Activated naive CD4-positive, alpha-beta T cell treated with anti-CD3 and anti-CD28 coated beads, Interleukin-2, amount 50 U/mL, for 72 hours (primary cell): ENCODE measurements around the gene SLC35F4. TPM values are rescaled to one million over a fixed set of nuclear protein-coding genes. Genes with fewer than 3 reads are reported as not detected.

Experiments
- ATAC-seq, 2 donors: fragments of 150-1000 bp; cut with Tn5 transposase; 2 replicates each; pipeline ENCODE4 v1.10.0; 2021; ENCODE audit warnings: mild to moderate bottlenecking in 2 of 2, moderate library complexity in 2 of 2
- DNase-seq, 2 donors: peaks; one replicate each; pipeline ENCODE4 v3.0.0; 2021 to 2022; ENCODE audit warnings: low spot score in 2 of 2
- H3K27ac Mint-ChIP-seq, 2 donors: one replicate each; pipeline ENCODE4 v1.8.0; 2022; ENCODE audit warnings: mild to moderate bottlenecking in 2 of 2, mixed read lengths in 2 of 2
- H3K36me3 Mint-ChIP-seq, 2 donors: one replicate each; pipeline ENCODE4 v1.8.0; 2022; ENCODE audit warnings: mixed read lengths in 2 of 2
- H3K9me3 Mint-ChIP-seq, 2 donors: one replicate each; pipeline ENCODE4 v1.8.0; 2022; ENCODE audit warnings: mixed read lengths in 2 of 2
- total RNA-seq, 2 donors: library from RNA; stranded (reverse); gene quantifications; one replicate each; pipeline ENCODE4 v1.2.3, GENCODE V29; 2022

The SLC35F4 gene
- total RNA-seq, 2 donors from 2014 or later = not detected

DNA sequence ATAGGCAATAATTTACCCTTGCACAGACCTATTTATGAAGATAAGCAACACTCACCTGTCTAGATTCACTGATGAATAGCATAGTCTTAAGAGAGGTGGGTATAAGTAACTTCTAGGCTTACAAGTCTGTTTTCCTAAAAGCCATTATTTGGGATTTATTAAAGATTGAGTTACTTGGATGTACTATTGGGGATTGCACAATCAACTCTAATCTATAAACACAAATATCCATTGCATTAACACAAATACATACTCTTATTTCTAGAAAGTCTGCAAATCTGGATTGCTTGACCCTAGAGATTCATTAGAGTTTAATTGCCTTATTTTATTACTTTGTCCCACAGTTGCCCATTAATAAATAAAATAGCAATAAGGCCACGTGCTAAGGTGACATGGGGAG is 224.1 kb downstream of the SLC35F4 start:
- DNase-seq (no peak), ATAC-seq (no peak)
- Mint-ChIP-seq H3K27ac (no peak overlapping the region), H3K9me3 (peaks cover 6 to 7% of the 10 kb centered on the region in 2 donors), H3K36me3 (peaks cover 0 to 5% of the 10 kb centered on the region in 2 donors)

DNA sequence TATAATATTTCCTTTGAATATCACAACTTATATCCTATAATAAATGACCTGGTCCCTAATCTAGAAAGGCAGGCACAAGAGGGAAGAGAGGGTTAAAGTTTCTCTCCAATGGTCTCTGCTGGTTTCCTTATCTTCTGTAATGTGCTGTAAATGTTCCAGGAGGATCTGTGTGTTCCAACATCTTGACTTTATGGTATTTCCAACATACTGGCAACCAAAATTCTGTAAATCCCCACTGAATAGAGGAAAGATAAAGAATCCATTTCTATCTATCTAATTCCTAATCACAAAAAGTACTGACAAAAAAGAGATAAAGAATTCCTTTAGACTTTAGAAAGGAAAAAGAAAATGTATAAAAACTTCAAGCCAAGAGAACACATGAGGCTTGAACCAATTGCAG is 225.9 kb downstream of the SLC35F4 start:
- no peaks in the 10 kb centered on the region for H3K9me3 Mint-ChIP-seq
- no peak overlapping the region for H3K27ac Mint-ChIP-seq
- no peak for ATAC-seq
- H3K36me3 Mint-ChIP-seq = no peaks in the 10 kb centered on the region
- no peak for DNase-seq

DNA sequence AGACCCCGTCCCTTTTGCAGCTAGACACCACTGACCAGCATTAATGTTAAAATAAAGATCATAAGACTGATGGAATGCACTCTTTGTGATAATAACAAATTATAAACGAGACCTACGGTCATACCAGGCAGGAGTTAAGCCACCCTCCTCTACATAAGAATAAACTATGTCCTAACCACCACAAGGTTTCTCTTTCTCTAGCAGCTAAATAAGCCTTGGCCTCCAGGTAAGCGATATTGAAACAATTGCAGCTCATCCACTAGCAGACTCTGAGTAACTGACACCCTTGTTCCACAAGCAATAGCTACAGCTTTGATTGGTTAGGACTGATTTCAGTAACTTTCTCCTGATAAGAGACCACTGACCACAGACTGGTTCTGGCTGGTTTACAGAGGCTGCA is 228.0 kb downstream of the SLC35F4 start:
- Mint-ChIP-seq H3K36me3 (no peaks in the 10 kb centered on the region), H3K9me3 (peaks cover 6 to 7% of the 10 kb centered on the region in 2 donors), H3K27ac (no peak overlapping the region)
- ATAC-seq (no peak), DNase-seq (no peak)

DNA sequence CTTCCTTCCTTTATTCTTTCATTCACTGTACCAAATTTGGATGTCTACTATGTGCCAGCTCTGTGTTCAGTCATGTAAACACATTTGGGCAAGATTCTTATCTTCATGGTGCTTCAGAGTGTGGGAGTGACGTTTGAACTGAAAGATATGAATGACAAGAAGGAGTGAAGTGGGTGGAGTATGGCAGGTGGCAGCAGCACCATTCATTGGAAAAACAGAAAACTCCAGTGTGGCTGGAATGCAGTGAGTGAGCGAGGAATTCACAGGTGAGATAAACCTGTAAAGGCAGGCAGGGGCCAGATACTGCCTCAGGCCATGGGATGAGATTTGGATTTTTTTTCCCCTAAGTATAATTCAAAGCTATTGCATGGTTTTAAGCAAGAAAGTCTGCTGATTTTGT is 231.6 kb downstream of the SLC35F4 start:
- Mint-ChIP-seq H3K27ac (no peak overlapping the region), H3K36me3 (no peaks in the 10 kb centered on the region), H3K9me3 (peaks cover 6 to 7% of the 10 kb centered on the region in 2 donors)
- DNase-seq = no peak
- no peak for ATAC-seq

DNA sequence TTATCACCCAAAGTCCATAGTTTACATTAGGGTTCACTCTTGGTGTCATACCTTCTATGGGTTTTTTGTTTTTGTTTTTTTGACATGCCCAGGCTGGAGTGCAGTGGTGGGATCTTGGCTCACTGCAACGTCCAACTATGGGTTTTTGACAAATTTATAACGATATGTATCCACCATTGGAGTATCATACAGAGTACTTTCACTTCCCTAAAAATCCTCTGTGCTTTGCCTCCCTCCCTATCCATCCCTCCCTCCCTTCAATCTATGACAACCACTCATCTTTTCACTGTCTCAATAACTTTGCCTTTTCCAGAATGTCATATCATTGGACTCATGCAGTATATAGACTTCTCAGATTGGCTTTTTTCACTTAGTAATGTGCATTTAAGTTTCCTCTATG is 233.2 kb downstream of the SLC35F4 start:
- H3K27ac Mint-ChIP-seq = no peak overlapping the region
- no peak for DNase-seq
- no peak for ATAC-seq
- H3K9me3 Mint-ChIP-seq = peaks cover 6 to 7% of the 10 kb centered on the region in 2 donors
- H3K36me3 Mint-ChIP-seq = no peaks in the 10 kb centered on the region

DNA sequence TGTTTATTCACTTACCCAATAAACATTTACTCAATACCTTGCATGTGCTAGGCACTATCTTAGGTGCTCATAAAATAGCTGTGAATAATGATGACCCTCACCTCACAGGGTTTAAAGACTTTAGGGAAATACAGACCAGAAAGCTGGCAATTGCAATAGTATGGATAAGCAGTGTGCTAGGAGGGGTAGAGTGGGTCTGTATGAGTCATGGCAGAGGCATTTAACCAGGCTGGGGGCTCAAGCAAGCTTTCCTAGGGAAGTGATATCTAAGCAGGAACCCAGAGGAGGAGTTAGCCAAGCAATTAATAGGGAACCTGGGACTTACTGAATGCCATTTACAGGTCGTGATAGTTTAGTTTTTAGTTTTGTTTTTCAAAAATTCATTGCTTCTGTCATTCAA is 248.4 kb downstream of the SLC35F4 start:
- Mint-ChIP-seq H3K27ac (no peak overlapping the region), H3K9me3 (peaks cover 5 to 9% of the 10 kb centered on the region in 2 donors), H3K36me3 (peaks cover 0 to 11% of the 10 kb centered on the region in 2 donors)
- ATAC-seq (no peak), DNase-seq (no peak)

DNA sequence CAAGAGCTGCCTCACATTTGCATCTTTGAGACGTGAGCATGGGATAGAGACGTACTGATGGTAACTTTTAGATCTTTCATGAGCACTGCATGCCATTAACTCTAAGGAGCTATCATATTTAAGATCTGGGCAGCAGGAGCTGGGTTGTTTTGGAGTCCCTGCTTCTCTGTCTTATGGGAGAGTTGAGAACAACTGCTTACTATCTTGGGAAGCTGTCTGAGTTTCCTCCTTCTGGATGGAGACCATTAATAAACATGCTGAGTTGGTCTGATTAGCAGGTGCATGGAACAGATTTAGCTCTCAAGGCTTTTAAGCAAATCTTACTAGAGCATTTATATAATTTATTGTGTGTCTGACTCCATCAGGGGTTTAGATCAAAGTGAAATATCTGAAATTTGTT is 252.9 kb downstream of the SLC35F4 start:
- Mint-ChIP-seq H3K27ac (no peak overlapping the region), H3K36me3 (peaks cover 0 to under 1% of the 10 kb centered on the region in 2 donors), H3K9me3 (peaks cover 6 to 24% of the 10 kb centered on the region in 2 donors)
- DNase-seq = no peak
- no peak for ATAC-seq

DNA sequence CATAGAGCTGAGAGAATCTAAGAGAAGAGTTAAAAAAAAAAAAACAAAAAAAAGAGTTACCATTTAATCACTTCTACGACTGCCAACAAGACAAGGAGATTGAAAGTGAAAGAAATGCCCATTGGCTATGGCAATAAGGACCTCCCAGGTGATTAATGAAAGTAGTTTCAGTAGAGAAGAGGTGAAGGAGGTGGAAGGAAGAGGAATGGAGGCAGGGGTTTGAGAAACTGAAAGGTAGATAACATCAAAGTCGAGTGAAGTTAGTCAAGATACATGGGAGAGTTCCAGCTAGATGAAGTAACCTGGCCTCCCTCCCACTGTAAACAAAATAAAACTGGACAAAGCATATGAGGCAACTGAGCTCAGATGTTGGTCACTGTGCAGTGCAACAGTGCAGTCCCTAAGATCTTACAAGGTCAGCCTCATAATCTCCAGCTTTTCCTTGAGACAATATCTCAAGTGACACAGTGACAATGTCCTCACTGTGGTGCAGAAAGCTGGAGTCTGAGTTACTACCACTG is 254.3 kb downstream of the SLC35F4 start:
- ATAC-seq = no peak
- Mint-ChIP-seq H3K27ac (no peak overlapping the region), H3K9me3 (peaks cover 10 to 28% of the 10 kb centered on the region in 2 donors), H3K36me3 (peaks cover 0 to 8% of the 10 kb centered on the region in 2 donors)
- no peak for DNase-seq

DNA sequence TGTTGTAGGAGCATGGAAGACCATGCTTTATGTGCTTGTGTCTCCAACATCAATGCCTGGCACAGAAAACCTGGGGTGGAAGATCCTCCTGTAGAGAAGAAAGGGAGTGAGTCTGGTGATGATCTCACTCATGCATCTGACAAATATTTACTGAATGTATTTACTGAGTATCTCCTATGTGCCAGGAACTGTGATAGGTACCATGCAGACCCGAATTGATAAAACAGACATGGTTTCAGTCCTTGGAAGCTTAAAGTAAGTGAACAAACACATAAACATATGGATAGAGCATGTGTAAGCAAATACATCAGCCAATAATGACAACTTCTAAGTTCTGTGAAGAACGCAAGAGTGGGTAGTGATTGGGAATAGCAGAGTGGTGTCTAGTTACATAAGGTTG is 255.3 kb downstream of the SLC35F4 start:
- Mint-ChIP-seq H3K9me3 (peaks cover 10 to 26% of the 10 kb centered on the region in 2 donors), H3K36me3 (peaks cover 0 to 8% of the 10 kb centered on the region in 2 donors), H3K27ac (no peak overlapping the region)
- no peak for ATAC-seq
- no peak for DNase-seq

DNA sequence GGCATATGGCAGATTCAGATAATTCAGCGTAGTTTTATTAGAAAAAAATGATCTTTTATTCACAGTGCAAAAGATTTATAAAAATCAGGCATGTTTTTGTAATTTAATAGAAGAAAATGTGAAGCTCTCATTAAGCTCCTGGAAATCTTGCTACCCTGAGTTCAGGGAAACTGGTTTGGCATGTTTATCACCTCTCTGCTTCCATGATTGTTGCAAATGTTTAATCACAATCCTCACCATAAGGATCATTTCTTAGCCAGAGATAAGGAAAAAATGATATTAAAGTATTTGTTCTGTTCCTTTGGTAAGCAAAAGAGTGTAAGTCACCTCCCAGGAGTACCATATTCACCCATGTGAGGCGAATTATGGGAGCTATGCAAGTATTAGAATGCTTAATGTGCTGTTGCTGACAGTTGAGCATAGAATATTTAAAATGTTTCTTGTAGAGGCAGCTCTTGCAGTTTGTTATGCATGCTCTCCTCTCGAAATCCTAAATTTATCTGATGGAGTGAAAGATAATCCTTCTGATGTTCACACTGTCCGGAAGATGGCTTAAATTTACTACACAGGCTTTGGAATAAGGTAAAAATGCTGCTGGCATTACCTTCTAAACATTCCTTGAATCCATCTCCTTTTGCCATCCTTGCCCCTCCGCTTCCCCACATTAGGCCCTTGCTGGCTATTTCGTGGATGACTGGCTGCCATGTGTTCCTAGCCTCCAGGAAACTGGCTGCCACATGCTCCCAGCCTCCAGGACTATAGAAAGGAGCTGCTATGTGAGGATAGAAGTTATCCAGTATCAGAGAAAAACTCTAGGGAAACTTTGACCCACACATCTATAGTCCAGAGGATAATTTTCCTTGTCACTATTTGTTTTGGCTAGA is 256.5 kb downstream of the SLC35F4 start:
- ATAC-seq (no peak), DNase-seq (no peak)
- peaks cover 10 to 27% of the 10 kb centered on the region in 2 donors for H3K9me3 Mint-ChIP-seq
- H3K36me3 Mint-ChIP-seq = peaks cover 0 to 8% of the 10 kb centered on the region in 2 donors
- H3K27ac Mint-ChIP-seq = no peak overlapping the region

DNA sequence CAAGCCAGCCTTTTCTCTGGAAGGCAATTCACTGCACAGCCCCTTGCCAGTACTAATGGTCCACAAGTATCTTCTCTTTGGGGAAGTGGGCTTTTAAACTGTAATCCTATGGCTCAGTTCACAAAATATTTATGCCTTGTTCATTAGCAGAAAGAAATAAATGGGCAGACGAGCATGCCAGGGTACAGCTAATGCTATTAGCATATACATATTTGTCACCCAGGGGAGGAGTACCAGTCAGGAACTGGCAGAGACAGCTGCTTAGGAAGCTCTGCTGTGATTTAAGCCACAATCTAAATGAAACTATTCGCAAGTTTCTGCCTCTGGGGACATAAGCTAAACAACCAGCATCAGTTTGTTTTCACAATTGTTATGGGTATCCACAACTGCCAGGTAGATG is 258.8 kb downstream of the SLC35F4 start:
- DNase-seq (no peak), ATAC-seq (no peak)
- peaks cover 0 to 8% of the 10 kb centered on the region in 2 donors for H3K36me3 Mint-ChIP-seq
- peaks cover 10 to 31% of the 10 kb centered on the region in 2 donors for H3K9me3 Mint-ChIP-seq
- H3K27ac Mint-ChIP-seq = no peak overlapping the region

DNA sequence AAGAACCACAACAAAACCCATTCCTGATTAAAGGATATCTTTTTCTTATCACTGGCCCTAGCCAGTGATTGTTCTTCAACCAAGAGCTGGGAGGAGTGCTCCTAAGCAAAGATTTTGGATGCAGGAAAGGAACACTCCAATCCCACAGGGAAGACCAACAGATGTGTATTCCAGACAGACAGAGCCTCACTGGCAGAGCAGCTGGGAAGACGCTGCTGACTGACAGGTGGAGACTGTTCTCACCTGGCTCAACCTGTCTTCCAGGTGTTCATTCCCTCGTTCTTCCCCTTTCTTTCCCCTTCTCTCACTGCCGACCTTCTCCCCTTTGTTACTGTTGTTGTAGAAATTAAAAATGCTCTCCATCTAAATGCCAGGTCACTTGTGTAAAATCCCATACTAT is 282.5 kb downstream of the SLC35F4 start:
- Mint-ChIP-seq H3K27ac (no peak overlapping the region), H3K36me3 (peaks cover 0 to 13% of the 10 kb centered on the region in 2 donors), H3K9me3 (peaks cover 8 to 16% of the 10 kb centered on the region in 2 donors)
- DNase-seq (no peak), ATAC-seq (no peak)

DNA sequence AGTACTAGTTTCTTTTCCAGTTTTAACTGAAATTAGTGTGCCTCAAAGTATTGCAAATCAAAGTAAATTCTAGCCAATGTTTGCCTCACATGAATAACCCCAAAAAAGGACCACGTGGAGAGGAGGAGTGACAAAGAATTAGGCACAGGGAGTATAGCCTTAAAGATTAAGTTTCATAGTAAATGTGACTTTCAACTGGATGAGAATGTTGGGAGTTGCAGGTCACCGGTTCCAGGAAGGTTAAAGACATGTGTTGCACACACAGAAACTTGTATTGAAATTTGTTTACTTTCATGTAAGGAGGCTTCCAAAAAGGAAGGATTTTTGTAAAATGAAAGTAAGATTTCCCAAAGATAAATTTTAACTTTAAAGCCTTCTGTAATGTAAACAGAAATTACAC is 283.1 kb downstream of the SLC35F4 start:
- peaks cover 8 to 16% of the 10 kb centered on the region in 2 donors for H3K9me3 Mint-ChIP-seq
- ATAC-seq = no peak
- peaks cover 0 to 13% of the 10 kb centered on the region in 2 donors for H3K36me3 Mint-ChIP-seq
- no peak for DNase-seq
- H3K27ac Mint-ChIP-seq = no peak overlapping the region

DNA sequence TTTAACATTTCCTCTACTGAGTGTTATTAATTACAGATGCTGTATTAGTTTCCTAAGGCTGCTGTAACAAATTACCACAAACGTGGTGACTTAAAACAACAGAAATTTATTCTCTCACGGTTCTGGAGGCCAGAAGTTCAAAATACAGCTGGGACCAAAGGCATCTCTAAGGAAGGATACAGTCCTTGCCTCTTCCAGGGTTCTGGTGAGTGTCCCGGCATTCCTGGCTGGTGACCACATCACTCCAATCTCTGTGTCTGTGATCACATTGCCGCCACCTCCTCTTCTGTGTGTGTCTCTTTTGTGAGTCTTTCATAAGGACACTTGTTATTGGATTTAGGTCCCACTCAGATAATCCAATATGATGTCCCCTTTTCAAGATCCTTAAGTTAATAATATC is 287.1 kb downstream of the SLC35F4 start:
- DNase-seq = no peak
- no peak for ATAC-seq
- Mint-ChIP-seq H3K27ac (no peak overlapping the region), H3K9me3 (peaks cover 0 to 4% of the 10 kb centered on the region in 2 donors), H3K36me3 (peaks cover 0 to 12% of the 10 kb centered on the region in 2 donors)

DNA sequence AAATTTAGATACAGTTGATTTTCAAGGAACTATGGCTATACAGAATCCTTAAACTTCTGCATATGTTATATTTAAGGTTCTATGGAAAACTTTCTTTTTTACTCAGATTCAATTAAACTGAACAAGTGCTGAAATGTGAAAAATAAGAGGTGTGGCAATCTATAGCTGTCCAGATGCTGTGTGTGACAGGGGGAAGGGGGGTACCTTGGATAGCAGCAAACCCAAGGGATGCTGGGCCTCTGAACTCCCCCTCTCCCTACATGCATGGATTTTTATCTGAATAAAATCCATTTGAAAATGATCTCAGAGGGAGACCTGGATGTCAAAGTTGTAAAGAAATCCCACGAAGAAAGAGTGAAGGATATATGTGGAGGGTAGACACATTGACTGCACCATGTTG is 289.4 kb downstream of the SLC35F4 start:
- H3K27ac Mint-ChIP-seq = no peak overlapping the region

DNA sequence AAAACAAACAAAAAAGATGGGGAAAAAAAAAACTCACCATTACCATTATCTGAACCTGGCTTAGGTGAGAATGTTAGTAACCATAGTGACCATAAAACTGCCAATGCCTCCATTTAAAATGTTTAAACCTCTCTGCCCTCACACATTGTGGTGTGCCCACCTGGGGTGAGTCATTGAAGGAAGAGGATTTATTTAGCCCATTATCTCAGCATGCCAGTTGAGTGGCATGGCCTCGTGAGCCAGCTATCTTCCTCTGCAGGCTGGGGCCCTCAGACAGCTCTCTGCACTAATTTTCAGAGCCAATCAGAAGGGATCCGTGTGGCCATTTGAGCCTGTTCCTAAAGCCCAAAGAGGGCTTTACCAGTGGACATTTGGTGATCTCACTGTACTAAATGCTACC is 290.4 kb downstream of the SLC35F4 start:
- ATAC-seq = no peak
- H3K36me3 Mint-ChIP-seq = no peaks in the 10 kb centered on the region
- H3K9me3 Mint-ChIP-seq = no peaks in the 10 kb centered on the region
- no peak for DNase-seq
- no peak overlapping the region for H3K27ac Mint-ChIP-seq

More for the DNA sequence above, 289.4 kb downstream of the SLC35F4 start:
- ATAC-seq (no peak), DNase-seq (no peak)
- no peaks in the 10 kb centered on the region for H3K36me3 Mint-ChIP-seq
- H3K9me3 Mint-ChIP-seq = no peaks in the 10 kb centered on the region

DNA sequence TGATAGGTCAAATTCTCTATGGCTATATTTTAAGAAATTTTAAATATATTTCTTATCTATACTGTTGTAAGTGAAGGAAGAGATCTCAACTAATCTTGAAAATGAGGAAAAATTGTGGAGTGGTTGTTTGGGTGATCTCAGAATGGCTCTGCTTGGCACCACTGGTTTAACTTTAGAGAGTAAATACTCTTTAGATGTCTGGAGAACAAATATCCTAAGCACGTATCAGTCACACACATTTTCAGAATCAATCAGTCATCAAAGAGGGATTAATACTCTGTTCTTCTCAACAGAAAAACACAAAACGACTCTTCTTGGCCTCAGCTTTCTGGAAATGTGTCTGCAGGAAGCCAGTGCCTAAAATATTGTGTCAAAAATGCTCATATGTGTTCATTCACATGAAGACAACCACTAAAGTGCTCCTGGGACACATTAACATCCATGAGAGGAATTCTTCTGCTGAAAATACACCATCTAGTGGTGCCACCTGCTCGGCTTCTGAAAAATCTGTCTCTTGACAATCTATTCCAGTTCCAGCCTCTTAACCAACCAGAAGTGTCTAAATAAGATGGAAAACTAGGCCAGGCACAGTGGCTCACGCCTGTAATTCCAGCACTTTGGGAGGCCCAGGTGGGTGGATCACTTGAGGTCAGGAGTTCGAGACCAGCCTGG is 291.1 kb downstream of the SLC35F4 start:
- H3K9me3 Mint-ChIP-seq = no peaks in the 10 kb centered on the region
- ATAC-seq = no peak
- H3K36me3 Mint-ChIP-seq = no peaks in the 10 kb centered on the region
- DNase-seq = no peak
- no peak overlapping the region for H3K27ac Mint-ChIP-seq
